ENCODE data around the gene RGS9.

DNA sequence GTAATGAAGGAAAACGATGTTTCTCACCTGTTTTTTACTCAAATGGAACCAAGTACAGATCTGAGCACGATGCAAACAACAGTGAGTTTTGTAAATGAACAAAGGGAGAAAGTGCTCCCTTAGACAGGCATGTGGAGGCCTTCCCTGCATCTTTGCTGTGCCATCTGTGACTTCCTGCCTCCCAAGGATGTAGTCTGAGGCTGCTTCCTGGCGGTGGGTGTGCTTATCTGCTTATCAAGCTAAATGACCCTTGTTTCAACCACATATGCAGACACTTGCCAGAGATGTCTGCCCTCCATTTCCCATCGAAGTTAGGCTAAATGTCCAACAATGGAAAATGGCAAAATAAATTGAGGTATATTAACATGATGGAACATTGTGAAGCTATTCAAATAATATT lies 34.6 kb downstream of the RGS9 start:
- TF ChIP-seq HDGF (IDR thresholded peaks at IDR 0.05; ENCODE audit: borderline replicate concordance) (no peak), TARDBP (IDR thresholded peaks at IDR 0.05) (no peak), FOXM1 (IDR thresholded peaks at IDR 0.05; ENCODE audit: borderline replicate concordance) (no peak), SP1 (IDR thresholded peaks at IDR 0.05) (no peak), SUZ12 (IDR thresholded peaks at IDR 0.05) (no peak), NFRKB (IDR thresholded peaks at IDR 0.05) (no peak), ARNT (IDR thresholded peaks at IDR 0.05) (no peak), BHLHE40 (IDR thresholded peaks at IDR 0.05; ENCODE audit: borderline replicate concordance) (no peak), LEF1 (IDR thresholded peaks at IDR 0.05; ENCODE audit: borderline replicate concordance) (no peak), FOXA1 (IDR thresholded peaks at IDR 0.05) (no peak)
- TF ChIP-seq, protein P1, sequence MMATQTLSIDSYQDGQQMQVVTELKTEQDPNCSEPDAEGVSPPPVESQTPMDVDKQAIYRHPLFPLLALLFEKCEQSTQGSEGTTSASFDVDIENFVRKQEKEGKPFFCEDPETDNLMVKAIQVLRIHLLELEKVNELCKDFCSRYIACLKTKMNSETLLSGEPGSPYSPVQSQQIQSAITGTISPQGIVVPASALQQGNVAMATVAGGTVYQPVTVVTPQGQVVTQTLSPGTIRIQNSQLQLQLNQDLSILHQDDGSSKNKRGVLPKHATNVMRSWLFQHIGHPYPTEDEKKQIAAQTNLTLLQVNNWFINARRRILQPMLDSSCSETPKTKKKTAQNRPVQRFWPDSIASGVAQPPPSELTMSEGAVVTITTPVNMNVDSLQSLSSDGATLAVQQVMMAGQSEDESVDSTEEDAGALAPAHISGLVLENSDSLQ (IDR thresholded peaks at IDR 0.05), result no peak

Data from HEK293T (cell line).